Karpas-422 (cell line): ENCODE data around the gene SPSB3. TPM values are rescaled to one million over a fixed set of nuclear protein-coding genes. Genes with fewer than 3 reads are reported as not detected.

Experiments used
- DNase-seq: peaks from one replicate; pipeline ENCODE4 v3.0.0-alpha.2; 2015
- H2AFZ ChIP-seq: fragments of 200-600 bp; sonication (generic); 2 replicates; pipeline ENCODE4 v1.6.1; 2014; ENCODE audit warnings: antibody characterized with exemption, low read length, mixed read lengths
- H3K27ac ChIP-seq: fragments of 200-600 bp; sonication (generic); 2 replicates; pipeline ENCODE4 v1.5.1; 2014; ENCODE audit warnings: mild to moderate bottlenecking, low read length, moderate library complexity
- H3K27me3 ChIP-seq: fragments of 200-600 bp; sonication (generic); 2 replicates; pipeline ENCODE4 v1.6.1; 2014; ENCODE audit warnings: low read length, mixed read lengths
- H3K36me3 ChIP-seq: fragments of 200-600 bp; sonication (generic); 2 replicates; pipeline ENCODE4 v1.6.1; 2014; ENCODE audit warnings: low read length, mixed read lengths; ENCODE audit not compliant: insufficient read depth
- H3K4me1 ChIP-seq: fragments of 200-600 bp; sonication (generic); 2 replicates; pipeline ENCODE4 v1.6.1; 2014; ENCODE audit warnings: mild to moderate bottlenecking, low read length, mixed read lengths
- H3K4me2 ChIP-seq: fragments of 200-600 bp; sonication (generic); 2 replicates; pipeline ENCODE4 v1.6.1; 2014; ENCODE audit warnings: low read length, low read depth, mild to moderate bottlenecking; ENCODE audit not compliant: poor library complexity, severe bottlenecking
- H3K4me3 ChIP-seq: fragments of 200-600 bp; sonication (generic); 2 replicates; pipeline ENCODE4 v1.5.1; 2014; ENCODE audit warnings: mild to moderate bottlenecking, antibody characterized with exemption, low read length, mixed read lengths
- H3K79me2 ChIP-seq: fragments of 200-600 bp; sonication (generic); 2 replicates; pipeline ENCODE4 v1.6.1; 2014; ENCODE audit warnings: mild to moderate bottlenecking, low read length, mixed read lengths
- H3K9ac ChIP-seq: fragments of 200-600 bp; sonication (generic); 2 replicates; pipeline ENCODE4 v1.6.0; 2014; ENCODE audit warnings: low read length
- H3K9me2 ChIP-seq: fragments of 200-600 bp; sonication (generic), shearing (Covaris generic); replicated peaks from 2 replicates; pipeline ENCODE4 v1.6.0; 2014; ENCODE audit warnings: mild to moderate bottlenecking, low read length, moderate library complexity; ENCODE audit not compliant: insufficient read depth
- H3K9me3 ChIP-seq: fragments of 300-700, 200-600 bp; sonication (generic); 2 replicates; pipeline ENCODE4 v1.6.1; 2014; ENCODE audit warnings: low read length, mixed read lengths
- H4K20me1 ChIP-seq: fragments of 200-600 bp; sonication (generic); 2 replicates; pipeline ENCODE4 v1.6.1; 2014; ENCODE audit warnings: mild to moderate bottlenecking, antibody characterized with exemption, low read length, low read depth; ENCODE audit not compliant: insufficient read depth
- total RNA-seq: library from RNA; depleted of rRNA; stranded (reverse); fragments of >200 nt; shearing (Covaris generic); gene quantifications from 2 replicates; pipeline ENCODE4 v1.2.3, GENCODE V29; 2014; ENCODE audit warnings: low replicate concordance

SPSB3 gene
- total RNA-seq, 1 experiment from 2014 or later, result 38.5 TPM

GRCh38 chr16:1825381-1825863, 43.1 kb upstream of the SPSB3 start:
- peaks cover 19% of the 10 kb centered on the region for H3K79me2 ChIP-seq
- H3K27ac ChIP-seq, result no peak overlapping the region
- no peaks in the 10 kb centered on the region for H3K36me3 ChIP-seq
- H2AFZ ChIP-seq, result no peak overlapping the region
- H3K27me3 ChIP-seq, result no peaks in the 10 kb centered on the region
- peak overlapping the region; percentile 86 for H3K4me2 ChIP-seq
- peaks cover 31% of the 10 kb centered on the region for H3K4me1 ChIP-seq
- peak overlapping the region; percentile 74 for H3K4me3 ChIP-seq
- no peaks in the 10 kb centered on the region for H4K20me1 ChIP-seq
- H3K9ac ChIP-seq, result peak overlapping the region; percentile 71
- H3K9me2 ChIP-seq, result no peaks in the 10 kb centered on the region
- no peaks in the 10 kb centered on the region for H3K9me3 ChIP-seq
- DNase-seq, result no peak

DNA sequence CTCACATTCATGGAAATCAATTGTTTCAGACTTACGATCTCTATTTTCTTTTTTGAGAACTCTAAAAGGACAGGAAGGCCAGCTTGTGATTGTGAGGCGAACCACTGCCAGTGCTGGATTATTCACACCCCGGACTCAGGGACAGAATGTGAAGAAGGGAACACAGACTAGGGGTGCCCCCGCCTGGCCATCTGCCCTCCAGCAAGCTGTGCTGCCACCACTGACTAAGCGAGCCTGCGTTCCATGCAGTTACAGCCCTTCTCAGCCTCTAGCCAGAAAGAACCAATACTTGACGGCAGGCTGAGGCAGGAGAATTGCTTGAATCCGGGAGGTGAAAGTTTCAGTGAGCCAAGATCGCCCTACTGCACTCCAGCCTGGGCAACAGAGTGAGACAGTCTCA, 41.5 kb upstream of the SPSB3 start:
- DNase-seq, result peak; percentile 88
- Histone ChIP-seq H3K9ac (peak overlapping the region; percentile 23; the same call in 1 of the 2 replicates), H3K36me3 (no peaks in the 10 kb centered on the region), H4K20me1 (no peaks in the 10 kb centered on the region), H3K4me3 (no peak overlapping the region), H2AFZ (no peak overlapping the region), H3K4me1 (peaks cover 23% of the 10 kb centered on the region), H3K27me3 (no peaks in the 10 kb centered on the region), H3K9me3 (no peaks in the 10 kb centered on the region), H3K9me2 (no peaks in the 10 kb centered on the region), H3K4me2 (no peak overlapping the region), H3K79me2 (peaks cover 15% of the 10 kb centered on the region), H3K27ac (no peak overlapping the region)

DNA sequence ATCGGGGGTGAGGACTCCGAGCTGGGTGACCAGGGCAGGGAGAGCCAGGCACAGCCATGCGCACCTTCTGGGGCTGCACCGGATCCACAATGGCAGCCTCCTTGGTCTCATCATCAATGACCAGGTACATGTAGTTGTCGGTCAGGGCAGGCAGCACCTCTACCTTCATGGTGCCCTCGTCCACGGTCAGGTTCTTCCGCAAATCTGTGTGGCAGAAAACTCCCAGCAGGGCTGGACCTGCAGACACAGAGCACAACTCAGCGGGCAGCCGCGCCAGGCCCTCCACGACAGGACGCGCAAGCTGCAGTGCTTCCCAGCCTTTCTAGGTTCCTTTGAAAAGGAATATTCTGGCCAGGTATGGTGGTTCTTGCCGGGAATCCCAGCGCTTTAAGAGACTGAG, 40.4 kb upstream of the SPSB3 start:
- no peak overlapping the region for H3K27ac ChIP-seq
- H3K36me3 ChIP-seq, result no peaks in the 10 kb centered on the region

GRCh38 chr16:1821861-1822611, 39.7 kb upstream of the SPSB3 start:
- H2AFZ ChIP-seq, result no peak overlapping the region
- H3K27ac ChIP-seq, result no peak overlapping the region
- H3K9ac ChIP-seq, result no peak overlapping the region
- no peak overlapping the region for H3K4me2 ChIP-seq
- no peak for DNase-seq
- no peaks in the 10 kb centered on the region for H3K79me2 ChIP-seq
- H4K20me1 ChIP-seq, result no peaks in the 10 kb centered on the region
- H3K4me1 ChIP-seq, result peaks cover 8% of the 10 kb centered on the region
- H3K9me3 ChIP-seq, result no peaks in the 10 kb centered on the region
- no peaks in the 10 kb centered on the region for H3K27me3 ChIP-seq
- no peak overlapping the region for H3K4me3 ChIP-seq
- no peaks in the 10 kb centered on the region for H3K36me3 ChIP-seq
- no peaks in the 10 kb centered on the region for H3K9me2 ChIP-seq

More for the DNA sequence above, 40.4 kb upstream of the SPSB3 start:
- Histone ChIP-seq H4K20me1 (no peaks in the 10 kb centered on the region), H3K4me1 (peaks cover 13% of the 10 kb centered on the region), H3K4me2 (no peak overlapping the region), H3K9me3 (no peaks in the 10 kb centered on the region), H3K9me2 (no peaks in the 10 kb centered on the region), H3K79me2 (peaks cover 6% of the 10 kb centered on the region), H3K4me3 (no peak overlapping the region), H3K27me3 (no peaks in the 10 kb centered on the region), H3K9ac (no peak overlapping the region), H2AFZ (no peak overlapping the region)
- DNase-seq, result no peak

DNA sequence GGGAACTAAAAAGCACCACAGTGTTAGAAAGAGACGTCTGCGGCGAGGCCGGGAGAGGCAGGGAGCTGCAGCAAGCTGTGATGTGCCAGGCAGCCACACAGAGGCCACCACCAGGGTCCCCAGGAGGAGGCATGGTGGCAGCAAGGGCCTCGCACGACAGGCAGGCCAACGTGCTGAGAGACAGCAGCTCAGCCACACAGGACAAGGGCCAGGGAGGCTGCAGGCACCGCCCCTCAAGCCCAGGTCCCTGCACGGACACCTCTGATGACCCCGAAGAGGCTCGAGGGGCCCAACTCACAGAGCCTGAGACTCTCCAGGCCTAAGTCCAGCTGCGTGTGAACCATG, 38.5 kb upstream of the SPSB3 start:
- no peak for DNase-seq
- Histone ChIP-seq H3K79me2 (no peaks in the 10 kb centered on the region), H3K4me3 (no peak overlapping the region), H3K9me3 (no peaks in the 10 kb centered on the region), H3K9me2 (no peaks in the 10 kb centered on the region), H3K4me1 (peaks cover 8% of the 10 kb centered on the region), H3K27me3 (no peaks in the 10 kb centered on the region), H3K4me2 (no peak overlapping the region), H4K20me1 (no peaks in the 10 kb centered on the region), H3K36me3 (no peaks in the 10 kb centered on the region), H3K27ac (no peak overlapping the region), H2AFZ (no peak overlapping the region), H3K9ac (no peak overlapping the region)

DNA sequence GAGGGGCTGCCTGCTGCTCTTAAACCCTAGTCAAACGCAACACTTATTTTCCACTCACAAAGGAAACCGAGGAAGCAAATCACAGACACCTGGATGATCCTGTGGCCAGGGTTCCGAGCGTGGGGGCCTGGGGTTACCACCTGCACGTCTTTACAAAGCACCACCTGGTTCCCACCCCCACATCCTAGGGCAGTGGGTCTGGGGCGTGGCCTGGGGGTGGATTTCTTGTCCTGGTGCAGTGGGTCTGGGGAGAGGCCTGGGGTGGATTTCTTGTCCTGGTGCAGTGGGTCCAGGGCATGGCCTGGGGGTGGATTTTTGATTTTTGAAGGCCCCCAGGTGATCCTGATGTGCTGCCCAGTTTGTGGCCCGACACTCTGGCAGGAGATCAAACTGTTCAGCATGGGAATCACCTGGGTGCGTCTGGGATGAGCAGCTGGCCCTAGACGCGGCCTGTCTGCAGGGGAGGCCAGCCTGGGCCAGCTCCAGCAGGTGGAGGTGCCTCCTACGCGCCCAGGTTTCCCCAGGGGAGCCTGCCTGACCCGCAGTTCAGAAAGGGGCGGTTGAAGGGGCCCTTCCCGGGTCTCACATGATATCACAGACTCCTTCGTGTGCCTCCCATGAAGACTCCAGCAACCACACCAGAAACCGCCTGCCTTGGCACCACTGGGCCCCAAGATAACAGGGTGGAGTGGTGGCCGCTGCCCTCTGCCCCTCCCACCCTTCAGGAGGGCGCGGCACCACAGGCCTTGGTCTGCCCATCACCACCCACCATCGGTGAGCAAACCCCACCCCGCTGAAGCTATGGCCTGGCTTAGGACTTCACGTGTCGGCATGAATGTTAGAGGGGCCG, 38.0 kb upstream of the SPSB3 start:
- Histone ChIP-seq H3K9ac (no peak overlapping the region), H3K9me2 (no peaks in the 10 kb centered on the region), H3K4me3 (no peak overlapping the region), H3K27ac (no peak overlapping the region), H3K4me1 (peaks cover 2% of the 10 kb centered on the region), H2AFZ (no peak overlapping the region), H3K36me3 (no peaks in the 10 kb centered on the region), H3K79me2 (no peaks in the 10 kb centered on the region), H3K4me2 (no peak overlapping the region), H3K27me3 (no peaks in the 10 kb centered on the region), H4K20me1 (no peaks in the 10 kb centered on the region), H3K9me3 (no peaks in the 10 kb centered on the region)
- no peak for DNase-seq

DNA sequence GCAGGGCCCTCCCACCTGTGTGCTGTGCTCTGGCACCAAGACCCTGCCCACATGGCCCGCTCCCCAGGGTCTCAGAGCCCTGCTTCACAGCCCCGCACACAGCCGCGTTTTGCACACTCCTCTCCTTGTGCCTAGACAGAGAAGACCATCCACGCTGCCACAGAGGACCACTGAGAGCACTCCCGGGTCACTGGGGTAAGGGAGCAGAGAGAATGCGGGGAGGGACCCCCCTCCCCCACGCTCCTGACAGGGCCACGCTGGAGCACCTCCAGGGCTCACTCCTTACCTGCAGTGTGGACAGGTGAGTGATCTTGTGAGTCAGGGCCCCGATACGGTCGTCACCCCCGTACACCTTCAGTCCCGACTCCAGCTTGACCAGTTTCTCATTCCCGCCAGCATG, 37.2 kb upstream of the SPSB3 start:
- no peaks in the 10 kb centered on the region for H3K79me2 ChIP-seq
- H2AFZ ChIP-seq, result no peak overlapping the region
- DNase-seq, result no peak
- H3K4me2 ChIP-seq, result no peak overlapping the region
- H4K20me1 ChIP-seq, result no peaks in the 10 kb centered on the region
- H3K27ac ChIP-seq, result no peak overlapping the region
- no peaks in the 10 kb centered on the region; the same call in 1 of the 2 replicates for H3K4me1 ChIP-seq
- H3K4me3 ChIP-seq, result no peak overlapping the region
- no peaks in the 10 kb centered on the region for H3K36me3 ChIP-seq
- no peaks in the 10 kb centered on the region for H3K27me3 ChIP-seq
- no peak overlapping the region for H3K9ac ChIP-seq
- no peaks in the 10 kb centered on the region for H3K9me3 ChIP-seq
- no peaks in the 10 kb centered on the region for H3K9me2 ChIP-seq

DNA sequence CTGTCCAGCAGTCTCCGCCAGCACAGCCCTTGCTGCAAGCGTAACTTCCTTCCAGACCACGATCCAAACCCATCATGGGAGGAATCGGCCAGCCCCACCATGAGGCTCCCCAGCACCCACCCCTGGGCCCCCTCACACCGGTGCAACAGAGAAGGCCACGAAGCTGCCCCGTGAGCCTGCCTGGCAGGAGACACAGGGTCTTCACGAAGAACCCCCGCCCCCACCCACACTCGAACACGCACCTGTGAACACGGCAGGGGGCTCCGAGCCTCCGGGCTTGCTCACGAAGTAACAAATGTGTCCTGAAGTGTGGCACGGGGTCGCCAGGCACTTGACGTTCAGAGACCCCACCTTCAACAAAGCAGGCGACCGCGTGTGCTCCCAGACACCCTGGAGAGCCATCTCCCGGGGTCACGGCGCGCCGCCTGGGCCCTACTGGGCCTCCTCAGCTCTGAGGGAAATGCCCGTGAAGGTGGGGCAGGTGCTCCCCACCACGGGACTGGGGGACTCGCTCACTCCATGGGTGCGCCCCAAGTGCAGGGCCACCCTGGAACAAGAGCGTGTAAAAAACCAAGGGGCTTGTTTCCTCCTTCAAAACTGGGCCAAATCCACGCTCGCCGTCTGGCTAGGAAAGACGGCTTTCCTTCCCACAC, 36.6 kb upstream of the SPSB3 start:
- Histone ChIP-seq H3K27me3 (no peaks in the 10 kb centered on the region), H3K4me2 (no peak overlapping the region), H3K36me3 (no peaks in the 10 kb centered on the region), H3K9me2 (no peaks in the 10 kb centered on the region), H3K9ac (no peak overlapping the region), H3K4me3 (no peak overlapping the region), H3K79me2 (no peaks in the 10 kb centered on the region), H2AFZ (no peak overlapping the region), H3K27ac (no peak overlapping the region), H3K4me1 (no peaks in the 10 kb centered on the region; the same call in 1 of the 2 replicates), H3K9me3 (no peaks in the 10 kb centered on the region), H4K20me1 (no peaks in the 10 kb centered on the region)
- DNase-seq, result no peak
